ENCODE data around the gene GPR37L1.
A peak's percentile ranks its signal among the peaks of the same experiment; 100 is the strongest.

GPR37L1 gene

DNA sequence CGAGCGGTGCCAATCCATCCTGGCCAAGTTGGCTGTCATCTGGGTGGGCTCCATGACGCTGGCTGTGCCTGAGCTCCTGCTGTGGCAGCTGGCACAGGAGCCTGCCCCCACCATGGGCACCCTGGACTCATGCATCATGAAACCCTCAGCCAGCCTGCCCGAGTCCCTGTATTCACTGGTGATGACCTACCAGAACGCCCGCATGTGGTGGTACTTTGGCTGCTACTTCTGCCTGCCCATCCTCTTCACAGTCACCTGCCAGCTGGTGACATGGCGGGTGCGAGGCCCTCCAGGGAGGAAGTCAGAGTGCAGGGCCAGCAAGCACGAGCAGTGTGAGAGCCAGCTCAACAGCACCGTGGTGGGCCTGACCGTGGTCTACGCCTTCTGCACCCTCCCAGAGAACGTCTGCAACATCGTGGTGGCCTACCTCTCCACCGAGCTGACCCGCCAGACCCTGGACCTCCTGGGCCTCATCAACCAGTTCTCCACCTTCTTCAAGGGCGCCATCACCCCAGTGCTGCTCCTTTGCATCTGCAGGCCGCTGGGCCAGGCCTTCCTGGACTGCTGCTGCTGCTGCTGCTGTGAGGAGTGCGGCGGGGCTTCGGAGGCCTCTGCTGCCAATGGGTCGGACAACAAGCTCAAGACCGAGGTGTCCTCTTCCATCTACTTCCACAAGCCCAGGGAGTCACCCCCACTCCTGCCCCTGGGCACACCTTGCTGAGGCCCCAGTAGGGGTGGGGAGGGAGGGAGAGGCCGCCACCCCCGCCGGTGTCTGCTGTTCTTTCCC, 5.3 kb downstream of the GPR37L1 start:
- TF ChIP-seq, protein P1, sequence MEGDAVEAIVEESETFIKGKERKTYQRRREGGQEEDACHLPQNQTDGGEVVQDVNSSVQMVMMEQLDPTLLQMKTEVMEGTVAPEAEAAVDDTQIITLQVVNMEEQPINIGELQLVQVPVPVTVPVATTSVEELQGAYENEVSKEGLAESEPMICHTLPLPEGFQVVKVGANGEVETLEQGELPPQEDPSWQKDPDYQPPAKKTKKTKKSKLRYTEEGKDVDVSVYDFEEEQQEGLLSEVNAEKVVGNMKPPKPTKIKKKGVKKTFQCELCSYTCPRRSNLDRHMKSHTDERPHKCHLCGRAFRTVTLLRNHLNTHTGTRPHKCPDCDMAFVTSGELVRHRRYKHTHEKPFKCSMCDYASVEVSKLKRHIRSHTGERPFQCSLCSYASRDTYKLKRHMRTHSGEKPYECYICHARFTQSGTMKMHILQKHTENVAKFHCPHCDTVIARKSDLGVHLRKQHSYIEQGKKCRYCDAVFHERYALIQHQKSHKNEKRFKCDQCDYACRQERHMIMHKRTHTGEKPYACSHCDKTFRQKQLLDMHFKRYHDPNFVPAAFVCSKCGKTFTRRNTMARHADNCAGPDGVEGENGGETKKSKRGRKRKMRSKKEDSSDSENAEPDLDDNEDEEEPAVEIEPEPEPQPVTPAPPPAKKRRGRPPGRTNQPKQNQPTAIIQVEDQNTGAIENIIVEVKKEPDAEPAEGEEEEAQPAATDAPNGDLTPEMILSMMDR (IDR thresholded peaks at IDR 0.05; ENCODE audit: low read depth, low read length): no peak
- no peak overlapping the region for H3K4me3 ChIP-seq (replicated peaks in 1 of 2; ENCODE audit: low read depth in 2 of 2, low read length in 2 of 2)
- no peak for DNase-seq (ENCODE audit: low read depth in 2 of 2)

DNA sequence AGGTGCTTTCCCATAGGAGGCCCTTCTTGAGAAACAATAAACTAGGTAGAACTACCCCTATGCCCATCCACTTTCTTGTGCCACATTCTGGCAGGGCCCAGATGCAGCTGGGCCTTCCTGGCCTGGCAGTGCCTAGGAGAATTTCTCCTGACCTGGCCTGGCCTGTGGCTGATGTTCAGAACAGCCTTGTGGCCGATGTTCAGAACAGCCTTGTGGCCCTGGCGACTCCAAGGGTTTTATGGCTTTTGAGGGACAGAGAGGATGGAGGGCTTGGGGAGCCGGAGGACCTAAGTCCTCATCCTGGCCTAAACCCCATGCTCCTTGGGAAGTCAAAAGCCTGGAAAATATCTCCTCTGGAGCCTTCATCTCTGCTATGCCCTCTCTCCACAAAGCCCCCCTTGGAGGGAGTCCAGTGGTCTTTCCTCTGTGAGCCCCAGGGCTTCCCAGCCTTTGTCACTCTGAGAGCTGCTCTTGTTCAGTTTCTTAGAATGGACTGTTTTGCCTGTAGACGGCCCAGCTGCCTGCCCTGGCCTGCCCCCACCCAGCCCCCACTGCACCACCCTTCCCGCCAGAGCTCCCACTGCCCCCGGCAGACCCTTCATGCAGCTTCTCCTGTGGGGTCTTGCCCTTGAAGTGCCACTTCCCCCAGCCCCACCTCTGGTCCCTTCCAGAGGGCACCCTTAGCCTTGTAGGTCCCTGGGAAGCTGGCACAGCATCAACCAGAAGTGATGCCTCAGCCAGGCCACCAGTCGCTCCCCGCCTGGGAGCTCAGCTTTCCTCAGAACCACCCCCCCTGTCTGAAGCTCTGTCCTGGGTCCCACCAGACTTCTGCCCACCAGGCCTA, 7.0 kb downstream of the GPR37L1 start:
- no peak for DNase-seq (ENCODE audit: low read depth in 2 of 2)
- TF ChIP-seq, protein P1 (IDR thresholded peaks at IDR 0.05; ENCODE audit: low read depth, low read length): no peak
- no peak overlapping the region for H3K4me3 ChIP-seq (replicated peaks in 1 of 2; ENCODE audit: low read depth in 2 of 2, low read length in 2 of 2)

DNA sequence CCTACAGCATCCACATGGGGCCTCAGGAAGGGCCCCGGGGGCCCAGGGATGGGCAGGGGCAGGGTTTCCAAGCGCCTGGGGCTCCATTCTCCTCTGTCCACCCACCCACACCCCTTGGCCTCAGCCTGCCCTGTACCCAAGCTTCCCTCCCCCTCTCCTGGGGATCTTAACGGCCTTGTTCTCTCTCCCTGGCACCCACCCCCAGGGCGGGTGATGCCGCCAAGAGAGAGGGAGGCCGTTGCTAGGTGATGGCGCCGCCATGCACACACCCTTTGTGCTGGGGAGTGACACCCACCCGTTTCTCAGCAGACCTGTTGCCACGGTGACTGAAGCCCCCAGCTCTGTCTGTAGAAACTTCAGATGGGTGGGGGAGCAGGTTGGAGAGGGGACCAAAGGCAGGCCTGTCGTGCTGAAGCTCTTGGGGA, 7.6 kb downstream of the GPR37L1 start:
- no peak for DNase-seq (ENCODE audit: low read depth in 2 of 2)
- TF ChIP-seq, protein P1 (IDR thresholded peaks at IDR 0.05; ENCODE audit: low read depth, low read length): no peak
- no peak overlapping the region for H3K4me3 ChIP-seq (replicated peaks in 1 of 2; ENCODE audit: low read depth in 2 of 2, low read length in 2 of 2)

DNA sequence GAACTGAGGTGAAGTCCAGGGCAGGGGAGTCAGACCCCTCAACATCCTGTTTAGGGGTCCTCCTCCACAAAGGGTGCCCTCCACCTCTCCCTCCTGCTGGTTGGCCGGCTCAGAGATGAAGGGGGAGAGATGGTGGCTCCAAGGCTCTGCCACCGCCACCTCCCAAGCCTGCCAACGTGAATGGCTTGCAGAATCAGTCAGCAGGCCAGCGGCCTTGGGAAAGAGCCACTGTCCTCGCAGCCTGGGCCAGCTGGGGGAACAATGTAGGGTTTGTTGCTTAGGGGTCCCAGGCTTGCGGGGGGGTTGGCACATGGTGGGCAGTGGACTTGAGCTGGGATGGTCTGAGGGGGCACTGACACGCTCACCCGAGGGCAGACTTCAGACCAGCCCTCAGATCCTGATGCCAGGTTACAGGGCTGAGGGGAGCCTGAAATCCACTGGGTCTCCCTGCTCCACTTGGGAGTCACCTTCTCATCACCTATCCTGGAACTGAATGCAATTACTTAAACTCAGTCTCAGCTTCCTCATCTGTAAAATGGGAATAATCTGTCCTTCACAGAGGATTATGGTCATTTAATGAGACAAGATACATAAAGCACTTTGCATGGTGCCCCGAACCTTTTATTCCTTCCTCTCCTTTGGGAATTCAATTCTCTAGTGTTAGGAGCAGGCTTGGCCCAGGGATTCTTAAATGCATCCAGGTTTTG, 8.3 kb downstream of the GPR37L1 start:
- H3K4me3 ChIP-seq (replicated peaks in 1 of 2; ENCODE audit: low read depth in 2 of 2, low read length in 2 of 2): no peak overlapping the region
- no peak for DNase-seq (ENCODE audit: low read depth in 2 of 2)
- TF ChIP-seq, protein P1 (IDR thresholded peaks at IDR 0.05; ENCODE audit: low read depth, low read length): no peak

DNA sequence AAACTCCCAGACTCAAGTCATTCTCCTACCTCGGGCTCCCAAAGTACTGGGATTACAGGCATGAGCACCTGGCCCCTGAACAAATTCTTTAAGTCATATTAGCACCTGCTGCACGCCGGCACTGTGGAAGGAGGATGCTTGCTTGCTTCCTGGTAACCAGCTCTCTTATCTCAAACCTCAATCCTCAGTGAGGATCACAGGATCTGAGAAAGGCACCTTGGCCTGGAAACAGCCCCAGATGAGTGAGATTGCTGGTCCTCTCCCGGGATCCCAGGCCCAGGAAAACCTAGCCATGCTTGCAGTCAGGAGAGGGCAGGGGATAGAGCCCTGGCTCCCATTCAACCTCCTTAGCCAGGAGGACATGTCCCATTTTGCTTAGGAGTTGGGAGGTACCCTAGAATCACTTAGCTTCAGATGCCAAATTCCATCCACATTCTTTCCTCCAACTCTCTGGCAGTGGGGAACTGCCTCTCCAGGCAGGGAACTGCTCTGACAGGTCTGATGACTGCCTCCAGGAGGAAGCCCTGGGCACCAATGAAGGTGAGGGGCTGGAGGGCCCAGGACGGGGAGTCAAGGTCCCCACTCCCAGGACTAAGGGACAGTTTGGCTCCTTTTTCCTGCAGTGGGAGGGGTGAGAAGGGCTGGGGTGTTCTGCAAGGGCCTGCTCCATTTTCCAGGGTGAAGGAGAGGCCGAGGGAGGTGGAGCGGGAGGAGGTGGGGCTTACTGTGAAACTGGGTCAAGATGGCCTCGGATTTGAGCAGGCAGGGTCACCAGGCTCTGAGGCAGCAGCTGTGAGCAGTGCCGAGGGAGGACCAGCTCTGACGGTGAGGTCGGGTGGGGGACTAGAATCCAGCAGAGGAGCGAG, 9.5 kb downstream of the GPR37L1 start:
- peak in 1 of 2 donors; percentile 58 for DNase-seq (ENCODE audit: low read depth in 2 of 2)
- TF ChIP-seq, protein P1 (IDR thresholded peaks at IDR 0.05; ENCODE audit: low read depth, low read length): no peak
- no peak overlapping the region for H3K4me3 ChIP-seq (replicated peaks in 1 of 2; ENCODE audit: low read depth in 2 of 2, low read length in 2 of 2)

DNA sequence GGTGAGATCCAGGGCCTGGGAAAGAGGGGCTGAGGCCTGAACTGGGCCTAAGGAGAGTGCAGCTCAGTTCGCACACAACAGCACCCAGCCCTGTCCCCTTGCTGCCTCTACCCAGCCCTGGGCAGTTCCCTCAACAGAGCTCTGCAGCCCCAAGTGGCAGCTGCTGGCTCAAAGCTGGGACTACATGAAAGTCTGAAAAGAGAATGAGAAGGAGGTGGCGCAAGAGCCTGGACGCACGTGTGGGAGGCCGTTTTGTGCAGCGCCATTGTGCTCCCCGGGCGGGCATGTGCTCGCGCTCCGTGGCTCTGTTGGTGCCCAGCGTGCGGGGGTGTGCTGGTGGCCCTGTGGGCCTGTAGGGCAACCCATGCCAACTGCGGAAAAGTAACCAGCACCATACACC, 10.3 kb downstream of the GPR37L1 start:
- no peak for DNase-seq (ENCODE audit: low read depth in 2 of 2)
- no peak overlapping the region for H3K4me3 ChIP-seq (replicated peaks in 1 of 2; ENCODE audit: low read depth in 2 of 2, low read length in 2 of 2)
- TF ChIP-seq, protein P1 (IDR thresholded peaks at IDR 0.05; ENCODE audit: low read depth, low read length): no peak

Measured in cardiac fibroblast (primary cell).